Loucy (cell line): Measurements from ENCODE around the gene ITGA5.
A peak's percentile ranks its signal among the peaks of the same experiment; 100 is the strongest.

Experiments used
- CTCF ChIP-seq: fragments of 200-600 bp; sonication (generic); conservative IDR thresholded peaks from 2 replicates; pipeline ENCODE4 v1.5.1; 2014; ENCODE audit warnings: mild to moderate bottlenecking, antibody characterized with exemption, low read length
- EZH2phosphoT487 ChIP-seq: fragments of 200-600 bp; IDR thresholded peaks from 2 replicates; pipeline ENCODE4 v1.6.1; 2018; ENCODE audit warnings: antibody characterized with exemption, mild to moderate bottlenecking, moderate library complexity, borderline replicate concordance

- TF ChIP-seq CTCF (peak; percentile 16; the same call in 1 of the 2 replicates), EZH2phosphoT487 (no peak)
Observed at GRCh38 chr12:54357506-54358190, 61.4 kb downstream of the ITGA5 start.
